ENCODE data around the gene PCBD1. TPM values are rescaled to one million over a fixed set of nuclear protein-coding genes. Genes with fewer than 3 reads are reported as not detected.

Gene PCBD1
- total RNA-seq, 1 donor from 2014 or later = 118 TPM

- intact Hi-C loops (cut with DNase I) = no loop called here
- Histone ChIP-seq H3K9me3 (no peaks in the 10 kb centered on the region), H3K36me3 (no peaks in the 10 kb centered on the region), H3K27me3 (ENCODE audit: low read depth) (no peaks in the 10 kb centered on the region), H3K4me3 (no peak overlapping the region), H3K4me1 (no peaks in the 10 kb centered on the region), H3K27ac (no peak overlapping the region)
- ATAC-seq (peak; percentile 71 to 77), DNase-seq (no peak)
- TF ChIP-seq, protein P1, sequence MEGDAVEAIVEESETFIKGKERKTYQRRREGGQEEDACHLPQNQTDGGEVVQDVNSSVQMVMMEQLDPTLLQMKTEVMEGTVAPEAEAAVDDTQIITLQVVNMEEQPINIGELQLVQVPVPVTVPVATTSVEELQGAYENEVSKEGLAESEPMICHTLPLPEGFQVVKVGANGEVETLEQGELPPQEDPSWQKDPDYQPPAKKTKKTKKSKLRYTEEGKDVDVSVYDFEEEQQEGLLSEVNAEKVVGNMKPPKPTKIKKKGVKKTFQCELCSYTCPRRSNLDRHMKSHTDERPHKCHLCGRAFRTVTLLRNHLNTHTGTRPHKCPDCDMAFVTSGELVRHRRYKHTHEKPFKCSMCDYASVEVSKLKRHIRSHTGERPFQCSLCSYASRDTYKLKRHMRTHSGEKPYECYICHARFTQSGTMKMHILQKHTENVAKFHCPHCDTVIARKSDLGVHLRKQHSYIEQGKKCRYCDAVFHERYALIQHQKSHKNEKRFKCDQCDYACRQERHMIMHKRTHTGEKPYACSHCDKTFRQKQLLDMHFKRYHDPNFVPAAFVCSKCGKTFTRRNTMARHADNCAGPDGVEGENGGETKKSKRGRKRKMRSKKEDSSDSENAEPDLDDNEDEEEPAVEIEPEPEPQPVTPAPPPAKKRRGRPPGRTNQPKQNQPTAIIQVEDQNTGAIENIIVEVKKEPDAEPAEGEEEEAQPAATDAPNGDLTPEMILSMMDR (IDR thresholded peaks at IDR 0.05) = peak; percentile 83
Observed at GRCh38 chr10:70903262-70903921, 15.0 kb upstream of the PCBD1 start.

GRCh38 chr10:70902661-70903261 lies 14.4 kb upstream of the PCBD1 start:
- no peak overlapping the region for H3K27ac ChIP-seq
- intact Hi-C loops (cut with DNase I) = no loop called here
- H3K4me1 ChIP-seq = no peaks in the 10 kb centered on the region
- TF ChIP-seq, protein P1 (IDR thresholded peaks at IDR 0.05) = no peak
- no peaks in the 10 kb centered on the region for H3K36me3 ChIP-seq
- no peak overlapping the region for H3K4me3 ChIP-seq
- no peaks in the 10 kb centered on the region for H3K9me3 ChIP-seq
- no peaks in the 10 kb centered on the region for H3K27me3 ChIP-seq (ENCODE audit: low read depth)
- DNase-seq (no peak), ATAC-seq (peak in 1 of 2 donors; percentile 45)

- TF ChIP-seq, protein P1 (IDR thresholded peaks at IDR 0.05) = no peak
- Histone ChIP-seq H3K27me3 (ENCODE audit: low read depth) (no peaks in the 10 kb centered on the region), H3K36me3 (no peaks in the 10 kb centered on the region), H3K27ac (no peak overlapping the region), H3K9me3 (no peaks in the 10 kb centered on the region), H3K4me1 (no peaks in the 10 kb centered on the region), H3K4me3 (no peak overlapping the region)
- intact Hi-C loops (cut with DNase I) = no loop called here
- ATAC-seq (no peak), DNase-seq (no peak)
Observed at GRCh38 chr10:70901276-70901878, 13.0 kb upstream of the PCBD1 start.

DNA sequence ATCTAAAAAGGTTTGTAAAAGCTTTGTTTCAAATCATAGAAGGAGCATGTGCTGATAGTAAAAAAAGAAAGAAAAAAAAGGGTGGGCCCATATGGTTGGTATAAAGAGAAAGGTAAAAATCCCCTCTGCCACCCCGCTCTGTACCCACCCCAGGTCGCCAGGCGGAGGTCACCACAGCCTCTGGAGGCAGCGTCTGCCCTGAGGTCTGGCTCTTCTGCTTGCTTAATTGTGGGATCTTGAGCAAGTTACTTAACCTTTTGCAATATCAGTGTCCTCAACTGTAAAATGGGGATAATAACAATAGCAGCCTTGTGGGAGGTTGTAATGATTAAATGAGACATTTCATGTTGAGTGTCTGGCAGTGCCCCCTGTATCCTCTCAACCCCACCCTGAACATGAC lies 10.7 kb upstream of the PCBD1 start:
- Histone ChIP-seq H3K27me3 (ENCODE audit: low read depth) (no peaks in the 10 kb centered on the region), H3K36me3 (no peaks in the 10 kb centered on the region), H3K27ac (no peak overlapping the region)

DNA sequence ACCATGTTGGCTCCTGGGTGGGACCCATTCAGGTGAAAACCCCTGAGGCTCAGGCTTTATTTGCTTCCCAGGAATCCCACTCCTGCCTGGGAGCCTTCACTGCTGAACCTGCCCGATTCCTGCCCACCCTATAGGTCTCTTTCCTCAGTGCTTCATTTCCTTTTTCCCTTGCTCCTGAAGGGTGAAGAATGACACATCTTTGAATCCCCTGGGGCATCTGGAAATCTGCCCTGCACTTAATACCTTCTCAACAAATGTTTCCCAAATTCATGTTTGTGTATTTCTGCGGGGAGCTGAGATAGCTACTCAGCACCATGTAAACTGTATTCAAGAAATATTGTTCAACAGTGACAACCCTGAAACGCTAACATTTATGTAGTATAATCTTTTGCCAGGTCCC lies 10.3 kb upstream of the PCBD1 start:
- ATAC-seq = no peak
- H3K9me3 ChIP-seq = no peaks in the 10 kb centered on the region
- H3K27me3 ChIP-seq (ENCODE audit: low read depth) = no peaks in the 10 kb centered on the region
- no peaks in the 10 kb centered on the region for H3K36me3 ChIP-seq
- no peak overlapping the region for H3K27ac ChIP-seq
- no peak overlapping the region for H3K4me3 ChIP-seq
- no peaks in the 10 kb centered on the region for H3K4me1 ChIP-seq
- TF ChIP-seq, protein P1 (IDR thresholded peaks at IDR 0.05) = no peak
- no peak for DNase-seq
- intact Hi-C loops (cut with DNase I) = no loop called here

More for the DNA sequence above, 10.7 kb upstream of the PCBD1 start:
- ATAC-seq (no peak), DNase-seq (no peak)
- Histone ChIP-seq H3K4me3 (no peak overlapping the region), H3K9me3 (no peaks in the 10 kb centered on the region), H3K4me1 (no peaks in the 10 kb centered on the region)
- intact Hi-C loops (cut with DNase I) = no loop called here
- TF ChIP-seq, protein P1 (IDR thresholded peaks at IDR 0.05) = no peak

Measured in lower lobe of right lung (tissue), 2 donors.